ENCODE measurements around the gene DISC1.

DNA sequence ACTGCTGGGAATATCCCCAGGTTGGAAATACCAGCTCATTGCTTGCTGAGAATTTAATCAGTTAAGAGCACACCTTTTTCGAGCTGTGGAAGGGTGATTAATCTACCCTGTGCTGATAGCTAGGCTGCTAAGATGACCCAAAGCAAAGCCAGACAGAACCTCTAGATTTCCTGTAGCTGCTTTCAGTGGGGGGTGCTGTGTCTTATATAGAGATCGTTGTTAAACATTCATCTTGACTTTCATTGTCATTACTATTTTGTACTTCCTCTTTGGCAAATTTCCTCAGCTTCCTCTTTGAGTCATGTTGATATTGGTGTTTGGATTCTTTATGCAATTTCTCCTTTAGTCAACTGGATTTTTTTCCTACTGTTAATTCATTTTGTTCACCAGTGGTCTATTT lies 155.3 kb downstream of the DISC1 start:
- TF ChIP-seq, protein P1, sequence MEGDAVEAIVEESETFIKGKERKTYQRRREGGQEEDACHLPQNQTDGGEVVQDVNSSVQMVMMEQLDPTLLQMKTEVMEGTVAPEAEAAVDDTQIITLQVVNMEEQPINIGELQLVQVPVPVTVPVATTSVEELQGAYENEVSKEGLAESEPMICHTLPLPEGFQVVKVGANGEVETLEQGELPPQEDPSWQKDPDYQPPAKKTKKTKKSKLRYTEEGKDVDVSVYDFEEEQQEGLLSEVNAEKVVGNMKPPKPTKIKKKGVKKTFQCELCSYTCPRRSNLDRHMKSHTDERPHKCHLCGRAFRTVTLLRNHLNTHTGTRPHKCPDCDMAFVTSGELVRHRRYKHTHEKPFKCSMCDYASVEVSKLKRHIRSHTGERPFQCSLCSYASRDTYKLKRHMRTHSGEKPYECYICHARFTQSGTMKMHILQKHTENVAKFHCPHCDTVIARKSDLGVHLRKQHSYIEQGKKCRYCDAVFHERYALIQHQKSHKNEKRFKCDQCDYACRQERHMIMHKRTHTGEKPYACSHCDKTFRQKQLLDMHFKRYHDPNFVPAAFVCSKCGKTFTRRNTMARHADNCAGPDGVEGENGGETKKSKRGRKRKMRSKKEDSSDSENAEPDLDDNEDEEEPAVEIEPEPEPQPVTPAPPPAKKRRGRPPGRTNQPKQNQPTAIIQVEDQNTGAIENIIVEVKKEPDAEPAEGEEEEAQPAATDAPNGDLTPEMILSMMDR (conservative IDR thresholded peaks at IDR 0.05; ENCODE audit: low read depth, low read length): no peak
- TF ChIP-seq EZH2 (IDR thresholded peaks at IDR 0.05; ENCODE audit: borderline replicate concordance, low read depth, low read length, poor library complexity, severe bottlenecking): no peak
